Skeletal muscle tissue (tissue), 4 donors: Measurements from ENCODE around the gene LRP1B. TPM values are rescaled to one million over a fixed set of nuclear protein-coding genes. Genes with fewer than 3 reads are reported as not detected.

Experiments
- H3K27ac ChIP-seq: one replicate; pipeline ENCODE4 v1.7.0; 2013; ENCODE audit warnings: mild to moderate bottlenecking, low read depth, low read length, inconsistent platforms
- H3K27me3 ChIP-seq, 3 donors: one replicate each; pipeline ENCODE4 v1.7.0; 2013; ENCODE audit warnings: low read length in 3 of 3; ENCODE audit not compliant: control insufficient read depth in 3 of 3, insufficient read depth in 3 of 3
- H3K36me3 ChIP-seq, 3 donors: one replicate each; pipeline ENCODE4 v1.7.0; 2013; ENCODE audit warnings: low read length in 3 of 3; ENCODE audit not compliant: control insufficient read depth in 3 of 3, insufficient read depth in 3 of 3
- H3K4me1 ChIP-seq, 3 donors: one replicate each; pipeline ENCODE4 v1.7.0; 2013; ENCODE audit warnings: low read length in 3 of 3, mild to moderate bottlenecking in 3 of 3; ENCODE audit not compliant: control insufficient read depth in 3 of 3, insufficient read depth in 3 of 3
- H3K4me3 ChIP-seq, 3 donors: one replicate each; pipeline ENCODE4 v1.7.0; 2013; ENCODE audit warnings: low read length in 3 of 3
- H3K9ac ChIP-seq, 3 donors: one replicate each; pipeline ENCODE4 v1.7.0; 2013; ENCODE audit warnings: low read length in 3 of 3, mild to moderate bottlenecking in 3 of 3, moderate library complexity in 2 of 3, low read depth in 1 of 3
- H3K9me3 ChIP-seq, 3 donors: one replicate each; pipeline ENCODE4 v1.7.0; 2013; ENCODE audit warnings: low read length in 3 of 3; ENCODE audit not compliant: control insufficient read depth in 3 of 3
- total RNA-seq: library from RNA; depleted of rRNA; stranded (reverse); fragments of >200 nt; gene quantifications from one replicate; pipeline ENCODE4 v1.2.3, GENCODE V29; 2014
- donor health status: Osteomylitis.

The LRP1B gene
- total RNA-seq, 1 donor from 2014 or later, result 2.6 TPM

- H3K36me3 ChIP-seq, result no peaks in the 10 kb centered on the region
- H3K27ac ChIP-seq, result no peak overlapping the region
- H3K4me3 ChIP-seq, result no peak overlapping the region
- H3K9me3 ChIP-seq, result no peaks in the 10 kb centered on the region
- H3K27me3 ChIP-seq, result no peaks in the 10 kb centered on the region
- no peaks in the 10 kb centered on the region for H3K4me1 ChIP-seq
- no peak overlapping the region for H3K9ac ChIP-seq
Measured at GRCh38 chr2:141493936-141494335, 636.9 kb downstream of the LRP1B start.

- Histone ChIP-seq H3K27ac (no peak overlapping the region), H3K9me3 (no peaks in the 10 kb centered on the region), H3K9ac (no peak overlapping the region), H3K4me3 (no peak overlapping the region), H3K4me1 (no peaks in the 10 kb centered on the region), H3K27me3 (no peaks in the 10 kb centered on the region), H3K36me3 (no peaks in the 10 kb centered on the region)
Measured at GRCh38 chr2:141492816-141493215, 638.0 kb downstream of the LRP1B start.

GRCh38 chr2:141490886-141491285 lies 639.9 kb downstream of the LRP1B start:
- Histone ChIP-seq H3K27me3 (no peaks in the 10 kb centered on the region), H3K9ac (no peak overlapping the region), H3K36me3 (no peaks in the 10 kb centered on the region), H3K9me3 (no peaks in the 10 kb centered on the region), H3K4me3 (no peak overlapping the region), H3K27ac (no peak overlapping the region), H3K4me1 (no peaks in the 10 kb centered on the region)

- Histone ChIP-seq H3K9me3 (no peaks in the 10 kb centered on the region), H3K27ac (no peak overlapping the region), H3K27me3 (no peaks in the 10 kb centered on the region), H3K36me3 (no peaks in the 10 kb centered on the region), H3K4me1 (no peaks in the 10 kb centered on the region), H3K9ac (no peak overlapping the region), H3K4me3 (no peak overlapping the region)
Measured at GRCh38 chr2:141482697-141483096, 648.1 kb downstream of the LRP1B start.

GRCh38 chr2:141475801-141476200 lies 655.0 kb downstream of the LRP1B start:
- H3K4me1 ChIP-seq, result no peaks in the 10 kb centered on the region
- H3K36me3 ChIP-seq, result no peaks in the 10 kb centered on the region
- H3K9ac ChIP-seq, result no peak overlapping the region
- no peak overlapping the region for H3K4me3 ChIP-seq
- no peak overlapping the region for H3K27ac ChIP-seq
- no peaks in the 10 kb centered on the region for H3K27me3 ChIP-seq
- H3K9me3 ChIP-seq, result no peaks in the 10 kb centered on the region

GRCh38 chr2:141468761-141469160 lies 662.1 kb downstream of the LRP1B start:
- Histone ChIP-seq H3K27ac (no peak overlapping the region), H3K4me3 (no peak overlapping the region), H3K4me1 (no peaks in the 10 kb centered on the region), H3K9me3 (no peaks in the 10 kb centered on the region), H3K36me3 (no peaks in the 10 kb centered on the region), H3K9ac (no peak overlapping the region), H3K27me3 (no peaks in the 10 kb centered on the region)

GRCh38 chr2:141467331-141467730 lies 663.5 kb downstream of the LRP1B start:
- H3K4me1 ChIP-seq, result no peaks in the 10 kb centered on the region
- no peak overlapping the region for H3K4me3 ChIP-seq
- H3K9me3 ChIP-seq, result no peaks in the 10 kb centered on the region
- H3K9ac ChIP-seq, result no peak overlapping the region
- H3K36me3 ChIP-seq, result no peaks in the 10 kb centered on the region
- no peaks in the 10 kb centered on the region for H3K27me3 ChIP-seq
- no peak overlapping the region for H3K27ac ChIP-seq

GRCh38 chr2:141464995-141465394 lies 665.8 kb downstream of the LRP1B start:
- H3K4me1 ChIP-seq, result no peaks in the 10 kb centered on the region
- no peaks in the 10 kb centered on the region for H3K27me3 ChIP-seq
- no peaks in the 10 kb centered on the region for H3K9me3 ChIP-seq
- H3K36me3 ChIP-seq, result no peaks in the 10 kb centered on the region
- H3K27ac ChIP-seq, result no peak overlapping the region
- no peak overlapping the region for H3K4me3 ChIP-seq
- H3K9ac ChIP-seq, result no peak overlapping the region

GRCh38 chr2:141458351-141458750 lies 672.5 kb downstream of the LRP1B start:
- no peaks in the 10 kb centered on the region for H3K4me1 ChIP-seq
- no peak overlapping the region for H3K9ac ChIP-seq
- no peak overlapping the region for H3K27ac ChIP-seq
- H3K36me3 ChIP-seq, result no peaks in the 10 kb centered on the region
- no peaks in the 10 kb centered on the region for H3K27me3 ChIP-seq
- no peaks in the 10 kb centered on the region for H3K9me3 ChIP-seq
- H3K4me3 ChIP-seq, result no peak overlapping the region

GRCh38 chr2:141455877-141456276 lies 674.9 kb downstream of the LRP1B start:
- H3K27ac ChIP-seq, result no peak overlapping the region
- H3K36me3 ChIP-seq, result no peaks in the 10 kb centered on the region
- no peaks in the 10 kb centered on the region for H3K27me3 ChIP-seq
- no peak overlapping the region for H3K4me3 ChIP-seq
- no peaks in the 10 kb centered on the region for H3K4me1 ChIP-seq
- no peaks in the 10 kb centered on the region for H3K9me3 ChIP-seq
- H3K9ac ChIP-seq, result no peak overlapping the region
